Measurements from ENCODE around the gene CNTROB. TPM values are rescaled to one million over a fixed set of nuclear protein-coding genes. Genes with fewer than 3 reads are reported as not detected.

The CNTROB gene
- total RNA-seq, 1 donor from 2014 or later, result 54.7 TPM

GRCh38 chr17:7959503-7960253 lies 27.7 kb downstream of the CNTROB start:
- no peaks in the 10 kb centered on the region for H3K36me3 Mint-ChIP-seq (ENCODE audit: low read depth)
- no peaks in the 10 kb centered on the region for H3K4me1 Mint-ChIP-seq (ENCODE audit: low read depth)
- peaks cover 10% of the 10 kb centered on the region for H3K27me3 Mint-ChIP-seq (ENCODE audit: insufficient read depth)
- H3K27ac Mint-ChIP-seq, result no peak overlapping the region
- no peak overlapping the region for H3K4me3 Mint-ChIP-seq
- no peaks in the 10 kb centered on the region for H3K9me3 Mint-ChIP-seq
- no peak for DNase-seq (ENCODE audit: low spot score)
- intact Hi-C loops (cut with micrococcal nuclease), result no loop called here

DNA sequence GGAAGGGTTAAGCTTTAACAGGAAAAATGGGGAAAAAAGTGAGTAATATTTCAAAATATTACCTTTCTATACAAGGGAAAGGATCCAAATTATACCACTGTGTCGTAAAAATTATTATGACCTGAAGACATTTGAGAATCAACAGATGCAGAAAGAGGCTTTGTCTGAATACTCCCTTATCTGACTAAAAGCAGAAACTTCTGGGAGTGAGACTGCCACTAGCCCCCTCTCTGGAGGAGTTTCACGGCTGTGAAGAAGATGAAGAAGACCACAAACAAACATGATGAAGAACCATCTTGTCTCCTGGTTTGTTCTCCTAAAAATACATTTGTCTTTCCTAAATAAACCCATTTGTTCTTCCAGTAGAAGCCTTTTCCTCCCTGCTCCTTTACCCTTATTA lies 29.4 kb downstream of the CNTROB start:
- Mint-ChIP-seq H3K4me3 (no peak overlapping the region), H3K9me3 (no peaks in the 10 kb centered on the region), H3K27me3 (ENCODE audit: insufficient read depth) (peaks cover 10% of the 10 kb centered on the region), H3K4me1 (ENCODE audit: low read depth) (no peaks in the 10 kb centered on the region), H3K36me3 (ENCODE audit: low read depth) (no peaks in the 10 kb centered on the region), H3K27ac (no peak overlapping the region)
- DNase-seq (ENCODE audit: low spot score), result no peak
- intact Hi-C loops (cut with micrococcal nuclease), result no loop called here

- intact Hi-C loops (cut with micrococcal nuclease), result no loop called here
- Mint-ChIP-seq H3K9me3 (no peaks in the 10 kb centered on the region), H3K4me3 (no peak overlapping the region), H3K27me3 (ENCODE audit: insufficient read depth) (peaks cover 9% of the 10 kb centered on the region), H3K36me3 (ENCODE audit: low read depth) (no peaks in the 10 kb centered on the region), H3K27ac (no peak overlapping the region), H3K4me1 (ENCODE audit: low read depth) (no peaks in the 10 kb centered on the region)
- DNase-seq (ENCODE audit: low spot score), result no peak
Observed at GRCh38 chr17:7967751-7968150, 35.7 kb downstream of the CNTROB start.

GRCh38 chr17:7969433-7969832 lies 37.4 kb downstream of the CNTROB start:
- no peak overlapping the region for H3K4me3 Mint-ChIP-seq
- no peak for DNase-seq (ENCODE audit: low spot score)
- no peaks in the 10 kb centered on the region for H3K4me1 Mint-ChIP-seq (ENCODE audit: low read depth)
- H3K27ac Mint-ChIP-seq, result no peak overlapping the region
- peaks cover under 1% of the 10 kb centered on the region for H3K36me3 Mint-ChIP-seq (ENCODE audit: low read depth)
- H3K27me3 Mint-ChIP-seq (ENCODE audit: insufficient read depth), result peaks cover 7% of the 10 kb centered on the region
- intact Hi-C loops (cut with micrococcal nuclease), result no loop called here
- peaks cover 3% of the 10 kb centered on the region for H3K9me3 Mint-ChIP-seq

GRCh38 chr17:7971651-7972050 lies 39.6 kb downstream of the CNTROB start:
- H3K9me3 Mint-ChIP-seq, result peaks cover 19% of the 10 kb centered on the region
- peaks cover 3% of the 10 kb centered on the region for H3K36me3 Mint-ChIP-seq (ENCODE audit: low read depth)
- no peaks in the 10 kb centered on the region for H3K4me1 Mint-ChIP-seq (ENCODE audit: low read depth)
- no peak for DNase-seq (ENCODE audit: low spot score)
- intact Hi-C loops (cut with micrococcal nuclease), result no loop called here
- peaks cover 7% of the 10 kb centered on the region for H3K27me3 Mint-ChIP-seq (ENCODE audit: insufficient read depth)
- no peak overlapping the region for H3K27ac Mint-ChIP-seq
- no peak overlapping the region for H3K4me3 Mint-ChIP-seq

DNA sequence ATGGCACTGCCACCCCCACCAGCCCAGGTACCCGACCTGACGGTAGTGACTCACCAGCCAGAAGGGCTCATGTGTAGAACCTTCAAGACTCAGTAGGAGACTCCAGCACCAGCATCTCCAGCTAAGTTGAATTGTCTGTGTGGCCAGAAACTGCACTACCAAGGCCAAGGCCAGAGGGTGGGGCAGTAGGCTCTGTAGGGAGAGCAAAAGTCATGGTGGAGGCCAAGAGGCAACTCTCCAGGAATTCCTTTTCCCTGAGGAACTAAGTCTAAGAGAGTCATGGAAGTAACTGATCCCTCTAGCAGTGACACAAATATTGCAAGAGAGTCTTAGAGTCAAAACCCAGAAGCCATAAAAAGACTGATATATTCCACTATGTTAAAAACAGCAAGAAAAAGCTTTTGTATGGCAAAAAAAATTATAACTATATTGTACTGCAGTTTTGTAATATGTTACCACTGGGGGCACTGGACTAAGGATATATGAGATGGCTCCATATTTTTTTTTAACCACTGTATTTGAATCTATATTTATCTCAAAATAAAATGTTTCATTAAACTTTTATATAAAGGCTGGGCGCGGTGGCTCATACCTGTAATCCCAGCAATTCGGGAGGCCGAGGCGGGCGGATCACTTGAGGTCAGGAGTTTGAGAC lies 40.3 kb downstream of the CNTROB start:
- intact Hi-C loops (cut with micrococcal nuclease), result no loop called here
- H3K27ac Mint-ChIP-seq, result no peak overlapping the region
- peaks cover 3% of the 10 kb centered on the region for H3K36me3 Mint-ChIP-seq (ENCODE audit: low read depth)
- peaks cover 22% of the 10 kb centered on the region for H3K9me3 Mint-ChIP-seq
- H3K4me3 Mint-ChIP-seq, result no peak overlapping the region
- peaks cover 5% of the 10 kb centered on the region for H3K27me3 Mint-ChIP-seq (ENCODE audit: insufficient read depth)
- DNase-seq (ENCODE audit: low spot score), result no peak
- H3K4me1 Mint-ChIP-seq (ENCODE audit: low read depth), result no peaks in the 10 kb centered on the region

DNA sequence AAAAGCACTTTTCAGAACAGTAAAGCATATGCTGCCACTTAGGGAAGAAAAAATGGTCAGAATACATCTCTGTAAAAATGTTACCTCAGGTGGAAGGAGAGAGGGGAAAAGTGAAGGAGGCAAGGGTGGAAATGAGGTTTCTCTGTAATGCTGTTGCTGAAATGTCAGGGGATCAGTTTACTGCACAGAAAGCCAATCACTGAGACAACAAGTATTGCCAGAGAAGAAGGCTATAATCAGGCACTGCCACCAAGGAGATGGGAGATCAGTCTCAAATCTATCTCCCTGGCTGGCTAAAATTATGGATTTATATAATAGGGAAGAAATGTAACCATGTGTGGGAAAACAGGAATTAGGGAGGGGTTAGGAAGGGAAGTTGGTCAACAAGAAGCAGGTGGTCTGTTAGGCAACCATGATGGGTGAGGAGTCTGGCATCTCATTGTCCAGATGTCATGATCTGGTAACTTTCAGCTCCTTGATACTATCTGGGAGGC lies 42.7 kb downstream of the CNTROB start:
- Mint-ChIP-seq H3K4me3 (no peak overlapping the region), H3K4me1 (ENCODE audit: low read depth) (no peaks in the 10 kb centered on the region), H3K36me3 (ENCODE audit: low read depth) (peaks cover 3% of the 10 kb centered on the region), H3K27ac (no peak overlapping the region), H3K9me3 (peaks cover 22% of the 10 kb centered on the region), H3K27me3 (ENCODE audit: insufficient read depth) (peaks cover 5% of the 10 kb centered on the region)
- DNase-seq (ENCODE audit: low spot score), result no peak
- intact Hi-C loops (cut with micrococcal nuclease), result no loop called here

DNA sequence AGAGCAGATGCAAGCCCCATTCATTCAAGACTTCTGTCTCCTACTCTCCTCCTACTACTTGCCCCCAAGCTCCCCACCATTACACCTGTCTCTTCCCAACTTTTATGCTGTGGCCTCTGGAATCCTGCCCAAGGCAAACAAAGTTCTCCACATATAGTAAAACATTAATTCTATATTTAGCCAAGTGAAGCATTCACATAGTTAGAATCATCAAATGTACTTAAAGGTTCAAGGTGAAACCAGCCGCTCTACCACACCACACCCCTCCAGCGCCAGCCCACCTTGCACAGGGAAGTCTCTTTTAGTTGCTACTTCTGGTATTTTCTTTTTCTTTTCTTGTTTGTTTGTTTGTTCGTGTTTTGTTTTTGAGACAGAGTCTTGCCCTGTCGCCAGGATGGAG lies 45.0 kb downstream of the CNTROB start:
- intact Hi-C loops (cut with micrococcal nuclease), result no loop called here
- Mint-ChIP-seq H3K27me3 (ENCODE audit: insufficient read depth) (peaks cover 10% of the 10 kb centered on the region), H3K4me3 (no peak overlapping the region), H3K4me1 (ENCODE audit: low read depth) (no peaks in the 10 kb centered on the region), H3K27ac (no peak overlapping the region), H3K36me3 (ENCODE audit: low read depth) (peaks cover 3% of the 10 kb centered on the region), H3K9me3 (peaks cover 22% of the 10 kb centered on the region)
- DNase-seq (ENCODE audit: low spot score), result no peak

DNA sequence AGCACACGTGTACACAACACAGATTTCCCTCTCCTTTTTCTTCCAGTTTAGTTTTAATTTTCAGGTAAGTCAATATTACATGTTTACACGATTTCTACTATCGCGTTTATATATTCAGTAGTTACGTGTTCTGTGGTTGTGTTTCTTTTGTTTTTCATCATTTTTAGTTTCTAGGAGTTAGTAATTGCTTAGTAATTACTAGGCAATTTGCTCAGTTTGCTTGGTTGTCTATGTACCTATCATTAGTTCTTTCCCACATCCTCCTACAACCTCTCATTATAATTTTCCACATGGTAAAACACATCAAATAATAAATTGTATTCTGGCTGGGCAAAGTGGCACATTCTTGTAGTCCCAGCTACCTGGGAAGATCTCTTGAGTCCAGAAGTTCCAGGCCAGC lies 45.8 kb downstream of the CNTROB start:
- no peak for DNase-seq (ENCODE audit: low spot score)
- intact Hi-C loops (cut with micrococcal nuclease), result no loop called here
- H3K27me3 Mint-ChIP-seq (ENCODE audit: insufficient read depth), result peaks cover 10% of the 10 kb centered on the region
- peaks cover 22% of the 10 kb centered on the region for H3K9me3 Mint-ChIP-seq
- peaks cover 3% of the 10 kb centered on the region for H3K36me3 Mint-ChIP-seq (ENCODE audit: low read depth)
- no peaks in the 10 kb centered on the region for H3K4me1 Mint-ChIP-seq (ENCODE audit: low read depth)
- H3K27ac Mint-ChIP-seq, result no peak overlapping the region
- H3K4me3 Mint-ChIP-seq, result no peak overlapping the region

GRCh38 chr17:7982173-7982572 lies 50.2 kb downstream of the CNTROB start:
- Mint-ChIP-seq H3K9me3 (no peaks in the 10 kb centered on the region), H3K27ac (no peak overlapping the region), H3K4me3 (no peak overlapping the region), H3K27me3 (ENCODE audit: insufficient read depth) (peaks cover 15% of the 10 kb centered on the region), H3K36me3 (ENCODE audit: low read depth) (no peaks in the 10 kb centered on the region), H3K4me1 (ENCODE audit: low read depth) (no peaks in the 10 kb centered on the region)
- no peak for DNase-seq (ENCODE audit: low spot score)
- intact Hi-C loops (cut with micrococcal nuclease), result no loop called here

GRCh38 chr17:7982666-7983065 lies 50.7 kb downstream of the CNTROB start:
- H3K4me1 Mint-ChIP-seq (ENCODE audit: low read depth), result no peaks in the 10 kb centered on the region
- peaks cover 19% of the 10 kb centered on the region for H3K27me3 Mint-ChIP-seq (ENCODE audit: insufficient read depth)
- H3K27ac Mint-ChIP-seq, result no peak overlapping the region
- H3K36me3 Mint-ChIP-seq (ENCODE audit: low read depth), result no peaks in the 10 kb centered on the region
- intact Hi-C loops (cut with micrococcal nuclease), result no loop called here
- DNase-seq (ENCODE audit: low spot score), result no peak
- H3K9me3 Mint-ChIP-seq, result no peaks in the 10 kb centered on the region
- no peak overlapping the region for H3K4me3 Mint-ChIP-seq

- peaks cover 14% of the 10 kb centered on the region for H3K27me3 Mint-ChIP-seq (ENCODE audit: insufficient read depth)
- intact Hi-C loops (cut with micrococcal nuclease), result no loop called here
- H3K9me3 Mint-ChIP-seq, result no peaks in the 10 kb centered on the region
- DNase-seq (ENCODE audit: low spot score), result no peak
- peaks cover 11% of the 10 kb centered on the region for H3K4me1 Mint-ChIP-seq (ENCODE audit: low read depth)
- H3K36me3 Mint-ChIP-seq (ENCODE audit: low read depth), result no peaks in the 10 kb centered on the region
- H3K4me3 Mint-ChIP-seq, result no peak overlapping the region
- no peak overlapping the region for H3K27ac Mint-ChIP-seq
Observed at GRCh38 chr17:7984904-7985303, 52.9 kb downstream of the CNTROB start.

GRCh38 chr17:7987112-7987893 lies 55.3 kb downstream of the CNTROB start:
- no peak for DNase-seq (ENCODE audit: low spot score)
- H3K27ac Mint-ChIP-seq, result no peak overlapping the region
- H3K9me3 Mint-ChIP-seq, result no peaks in the 10 kb centered on the region
- H3K27me3 Mint-ChIP-seq (ENCODE audit: insufficient read depth), result peaks cover 9% of the 10 kb centered on the region
- intact Hi-C loops (cut with micrococcal nuclease), result no loop called here
- no peak overlapping the region for H3K4me3 Mint-ChIP-seq
- H3K4me1 Mint-ChIP-seq (ENCODE audit: low read depth), result peaks cover 21% of the 10 kb centered on the region
- no peaks in the 10 kb centered on the region for H3K36me3 Mint-ChIP-seq (ENCODE audit: low read depth)
